Stimulated activated naive CD8-positive, alpha-beta T cell treated with anti-CD3 and anti-CD28 coated beads, Interleukin-15, amount 100 ng/mL, for 72 hours (primary cell): ENCODE results near the gene PRKCB.
"Not testable (repeated sequence)": the region's sequence is repeated elsewhere in the genome, so short reads cannot be mapped to it uniquely, and the experiment has no call there.

Source experiments
- ATAC-seq: fragments of 150-1000 bp; cut with Tn5 transposase; 2 replicates; pipeline ENCODE4 v1.10.0; 2021; ENCODE audit warnings: mild to moderate bottlenecking, moderate library complexity
- DNase-seq, 2 donors: peaks; one replicate each; pipeline ENCODE4 v3.0.0; 2021 to 2022
- H3K27ac Mint-ChIP-seq, 2 donors: one replicate each; pipeline ENCODE4 v1.8.0; 2022; ENCODE audit warnings: mild to moderate bottlenecking in 2 of 2, mixed read lengths in 2 of 2, moderate library complexity in 2 of 2
- H3K27me3 Mint-ChIP-seq: one replicate; pipeline ENCODE4 v1.8.0; 2022; ENCODE audit warnings: mixed read lengths
- H3K4me1 Mint-ChIP-seq: one replicate; pipeline ENCODE4 v1.8.0; 2022; ENCODE audit warnings: mild to moderate bottlenecking, mixed read lengths
- H3K4me3 Mint-ChIP-seq, 2 donors: one replicate each; pipeline ENCODE4 v1.8.0; 2022; ENCODE audit warnings: mild to moderate bottlenecking in 2 of 2, mixed read lengths in 2 of 2, moderate library complexity in 1 of 2
- H3K9me3 Mint-ChIP-seq, 2 donors: one replicate each; pipeline ENCODE4 v1.8.0; 2022; ENCODE audit warnings: mixed read lengths in 2 of 2

PRKCB gene

DNA sequence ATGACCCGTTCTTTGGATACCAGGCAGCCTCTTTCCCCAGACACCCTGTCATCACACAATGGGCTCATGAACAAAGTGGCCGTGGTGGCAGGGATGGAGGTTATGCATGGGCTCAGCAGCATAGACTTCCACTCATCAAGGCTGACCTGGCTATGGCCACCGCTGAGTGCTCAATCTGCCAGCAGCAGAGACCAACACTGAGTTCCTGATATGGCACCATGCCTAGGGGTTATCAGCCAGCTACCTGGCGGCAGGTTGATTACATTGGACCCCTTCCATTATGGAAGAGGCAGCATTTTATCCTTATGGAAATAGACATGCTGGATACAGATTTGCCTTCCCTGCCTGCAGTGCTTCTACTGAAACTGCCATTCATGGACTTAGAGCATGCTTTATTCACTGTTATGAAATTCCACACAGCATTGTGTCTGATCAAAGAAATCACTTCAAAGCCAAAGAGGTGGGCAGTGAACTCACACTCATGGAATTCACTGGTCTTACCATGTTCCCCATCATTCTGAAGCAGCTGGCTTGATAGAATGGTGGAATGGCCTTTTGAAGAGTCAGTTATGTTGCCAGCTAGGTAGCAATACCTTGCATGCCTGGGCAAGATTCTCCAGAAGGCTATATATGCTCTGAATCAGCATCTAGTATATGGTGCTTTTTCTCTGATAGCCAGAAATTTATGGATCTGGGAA lies 160.6 kb downstream of the PRKCB start:
- Mint-ChIP-seq H3K27me3 (no peaks in the 10 kb centered on the region), H3K9me3 (peaks cover 0 to 8% of the 10 kb centered on the region in 2 donors), H3K4me1 (peaks cover 21% of the 10 kb centered on the region), H3K27ac (no peak overlapping the region), H3K4me3 (no peak overlapping the region)
- no peak for ATAC-seq
- DNase-seq: no peak

DNA sequence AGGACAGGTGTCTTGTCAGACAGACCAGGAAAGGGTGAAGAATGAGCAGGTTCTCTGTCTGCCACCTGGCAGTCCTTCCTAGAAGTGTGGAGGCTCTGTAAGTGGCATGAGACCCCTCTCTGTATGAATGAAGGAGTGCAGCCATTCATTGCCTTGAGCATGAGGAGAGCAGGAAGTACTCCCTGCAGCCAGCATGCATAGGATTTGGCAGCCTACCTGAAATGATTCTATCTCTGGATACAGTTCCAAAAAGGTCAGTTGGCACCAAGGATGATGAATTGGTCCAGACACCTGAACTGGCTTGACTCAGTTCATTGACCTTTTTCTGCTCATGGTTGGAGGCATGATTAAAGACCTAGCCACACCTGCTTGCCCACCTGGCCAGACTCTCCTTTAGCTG lies 163.0 kb downstream of the PRKCB start:
- peaks cover 0 to 8% of the 10 kb centered on the region in 2 donors for H3K9me3 Mint-ChIP-seq
- peaks cover 27% of the 10 kb centered on the region for H3K4me1 Mint-ChIP-seq
- DNase-seq: no peak
- H3K27me3 Mint-ChIP-seq: no peaks in the 10 kb centered on the region
- H3K4me3 Mint-ChIP-seq: no peak overlapping the region
- peak overlapping the region in 1 of 2 donors; percentile 57 for H3K27ac Mint-ChIP-seq
- no peak for ATAC-seq

DNA sequence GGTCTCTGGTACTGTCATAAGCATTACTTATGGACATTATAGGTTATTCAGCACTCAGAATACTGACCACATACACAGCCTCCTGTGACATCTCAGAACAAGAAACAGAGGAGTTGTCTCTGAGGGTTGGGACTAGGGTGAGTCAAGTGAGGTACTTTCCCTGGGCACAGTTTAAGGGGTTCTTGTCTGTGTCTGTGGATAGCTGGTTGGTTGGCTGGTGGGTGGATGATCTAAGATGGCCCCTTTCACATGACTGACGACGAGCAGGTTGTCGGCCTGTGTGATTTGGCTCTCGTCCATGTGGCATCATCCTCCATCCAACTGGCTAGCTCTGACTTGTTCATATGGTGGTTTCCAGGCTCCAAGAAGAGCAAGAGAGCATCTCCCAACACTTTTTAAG lies 163.9 kb downstream of the PRKCB start:
- Mint-ChIP-seq H3K9me3 (peaks cover 0 to 3% of the 10 kb centered on the region in 2 donors), H3K27ac (peak overlapping the region; percentile 43 to 77), H3K4me1 (peaks cover 32% of the 10 kb centered on the region), H3K4me3 (peak overlapping the region; percentile 29 to 38), H3K27me3 (no peaks in the 10 kb centered on the region)
- DNase-seq (peak; percentile 60 to 87), ATAC-seq (peak; percentile 99)

DNA sequence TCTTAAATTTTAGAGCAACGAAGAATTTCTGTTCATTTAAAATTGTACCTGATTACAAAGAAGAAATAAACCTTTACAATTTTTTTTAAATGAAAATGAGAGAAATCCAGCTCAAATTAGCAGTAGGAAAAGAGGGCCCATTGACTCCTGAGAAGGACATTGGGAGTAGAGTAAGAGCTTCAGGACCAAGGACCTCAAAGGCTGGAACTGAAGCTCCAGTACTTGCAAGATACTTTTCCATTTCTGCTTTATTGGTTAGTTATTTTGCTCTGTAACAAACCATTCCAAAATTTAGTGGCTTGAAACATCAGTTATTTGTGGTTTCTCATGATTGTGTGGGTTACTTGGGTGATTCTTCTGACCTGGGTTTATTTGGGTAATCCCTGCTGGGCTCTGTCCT lies 165.9 kb downstream of the PRKCB start:
- no peak for DNase-seq
- Mint-ChIP-seq H3K4me1 (peaks cover 44% of the 10 kb centered on the region), H3K9me3 (no peaks in the 10 kb centered on the region), H3K27me3 (no peaks in the 10 kb centered on the region), H3K27ac (no peak overlapping the region), H3K4me3 (no peak overlapping the region)
- ATAC-seq: no peak

DNA sequence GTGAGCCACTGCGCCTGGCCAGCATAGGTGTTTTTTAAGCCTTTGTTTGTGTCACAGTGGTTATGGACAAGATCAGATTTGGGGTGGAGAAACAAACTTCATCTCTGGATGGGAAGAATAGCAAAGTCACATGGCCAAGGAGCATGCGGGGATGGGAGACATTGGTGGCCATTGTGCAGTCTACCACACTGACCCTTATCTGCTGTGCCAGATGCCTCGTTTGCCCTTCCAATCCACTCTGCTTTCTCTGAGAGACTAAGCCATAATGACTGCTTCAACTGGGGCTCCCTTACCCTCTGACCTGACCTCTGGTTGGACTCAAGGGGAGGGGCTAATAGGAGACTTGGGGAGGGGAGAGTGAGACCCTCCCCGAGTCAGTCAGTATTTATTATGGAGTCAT lies 166.8 kb downstream of the PRKCB start:
- ATAC-seq: no peak
- peaks cover 49% of the 10 kb centered on the region for H3K4me1 Mint-ChIP-seq
- no peaks in the 10 kb centered on the region for H3K9me3 Mint-ChIP-seq
- H3K27me3 Mint-ChIP-seq: no peaks in the 10 kb centered on the region
- no peak overlapping the region for H3K27ac Mint-ChIP-seq
- H3K4me3 Mint-ChIP-seq: no peak overlapping the region
- no peak for DNase-seq

DNA sequence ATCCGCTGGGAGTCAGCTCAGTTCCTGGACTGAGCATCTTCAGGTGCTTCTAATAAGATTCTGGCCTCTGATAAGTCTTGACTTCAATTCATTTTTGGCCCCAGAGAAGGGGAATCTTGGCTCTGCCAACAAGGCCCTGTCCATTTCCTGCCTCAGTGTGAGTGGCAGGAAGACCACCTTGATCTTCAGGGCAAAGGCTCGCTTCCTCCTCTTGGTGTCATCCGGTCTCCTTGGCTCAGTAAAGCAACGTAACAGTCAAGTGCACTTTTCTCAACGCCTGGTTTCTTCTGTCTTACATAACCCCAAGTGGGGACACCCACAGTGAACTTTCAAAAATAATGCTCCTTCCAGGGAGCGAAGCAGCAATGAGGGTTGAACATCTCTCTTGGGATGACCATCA lies 169.8 kb downstream of the PRKCB start:
- peak overlapping the region; percentile 17 to 47 for H3K27ac Mint-ChIP-seq
- DNase-seq: no peak
- peak overlapping the region in 1 of 2 donors; percentile 18 for H3K4me3 Mint-ChIP-seq
- no peaks in the 10 kb centered on the region for H3K27me3 Mint-ChIP-seq
- H3K9me3 Mint-ChIP-seq: no peaks in the 10 kb centered on the region
- peak; percentile 56 for ATAC-seq
- peaks cover 54% of the 10 kb centered on the region for H3K4me1 Mint-ChIP-seq

DNA sequence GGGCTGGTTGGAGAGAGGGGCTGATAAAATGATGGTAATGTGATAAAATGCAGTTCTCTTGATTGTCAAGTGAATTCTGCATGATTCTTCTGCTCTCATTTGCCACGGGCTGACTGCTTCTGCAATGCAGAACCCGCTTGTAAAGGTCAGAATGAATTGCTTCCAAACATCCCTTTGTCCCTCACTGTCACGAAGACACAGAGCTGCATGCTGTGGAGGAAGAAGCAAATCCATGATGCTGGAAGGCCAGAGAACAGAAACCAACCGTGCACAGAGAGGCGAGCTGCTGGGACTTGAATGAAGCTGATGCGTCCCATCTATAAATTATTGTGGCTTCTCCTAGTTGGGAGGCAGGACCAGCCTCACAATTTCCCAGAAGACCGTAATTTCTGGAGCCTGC lies 171.6 kb downstream of the PRKCB start:
- no peaks in the 10 kb centered on the region for H3K27me3 Mint-ChIP-seq
- H3K4me1 Mint-ChIP-seq: peaks cover 51% of the 10 kb centered on the region
- no peak for ATAC-seq
- H3K4me3 Mint-ChIP-seq: no peak overlapping the region
- H3K27ac Mint-ChIP-seq: no peak overlapping the region
- DNase-seq: no peak
- H3K9me3 Mint-ChIP-seq: no peaks in the 10 kb centered on the region

DNA sequence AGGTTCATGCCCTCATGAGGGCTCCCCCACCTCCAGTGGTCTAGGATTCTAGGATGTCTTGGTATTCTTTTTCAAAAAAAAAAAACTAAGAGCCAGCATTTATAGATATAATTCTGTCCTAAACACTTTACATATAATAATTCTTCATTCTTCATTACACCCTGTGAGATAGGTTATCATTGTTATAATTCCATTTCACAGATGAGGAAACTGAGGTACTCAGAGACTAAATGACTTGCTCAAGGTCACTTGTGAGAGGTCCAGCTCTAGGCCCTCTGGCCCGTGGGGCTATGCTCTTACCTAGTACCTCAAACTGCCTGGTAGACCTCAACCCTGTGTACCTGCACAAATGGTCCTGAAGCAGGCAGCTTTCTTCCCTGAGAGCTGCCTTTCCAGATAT lies 172.2 kb downstream of the PRKCB start:
- ATAC-seq: no peak
- Mint-ChIP-seq H3K4me3 (no peak overlapping the region), H3K4me1 (peaks cover 51% of the 10 kb centered on the region), H3K27ac (no peak overlapping the region), H3K9me3 (no peaks in the 10 kb centered on the region), H3K27me3 (no peaks in the 10 kb centered on the region)
- DNase-seq: no peak

DNA sequence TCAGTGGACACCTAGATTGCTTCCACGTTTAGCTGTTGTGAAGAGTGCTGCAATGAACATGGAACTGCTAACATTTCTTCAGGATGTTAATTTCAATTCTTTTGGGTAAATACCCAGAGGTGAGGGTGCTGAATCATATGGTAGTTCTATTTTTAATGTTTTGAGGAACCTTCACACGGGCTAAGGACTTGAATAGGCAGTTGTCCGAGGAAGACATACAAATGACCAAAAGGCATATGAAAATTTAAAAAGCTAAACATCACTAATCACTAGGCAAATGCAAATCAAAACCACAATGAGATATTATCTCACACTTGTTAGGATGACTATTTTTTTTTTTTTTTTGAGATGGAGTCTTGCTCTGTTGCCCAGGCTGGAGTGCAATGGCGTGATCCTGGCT lies 173.3 kb downstream of the PRKCB start:
- H3K4me3 Mint-ChIP-seq: no peak overlapping the region
- H3K4me1 Mint-ChIP-seq: peaks cover 60% of the 10 kb centered on the region
- DNase-seq: no peak
- no peak for ATAC-seq
- H3K9me3 Mint-ChIP-seq: no peaks in the 10 kb centered on the region
- no peaks in the 10 kb centered on the region for H3K27me3 Mint-ChIP-seq
- H3K27ac Mint-ChIP-seq: peak overlapping the region in 1 of 2 donors; percentile 37

DNA sequence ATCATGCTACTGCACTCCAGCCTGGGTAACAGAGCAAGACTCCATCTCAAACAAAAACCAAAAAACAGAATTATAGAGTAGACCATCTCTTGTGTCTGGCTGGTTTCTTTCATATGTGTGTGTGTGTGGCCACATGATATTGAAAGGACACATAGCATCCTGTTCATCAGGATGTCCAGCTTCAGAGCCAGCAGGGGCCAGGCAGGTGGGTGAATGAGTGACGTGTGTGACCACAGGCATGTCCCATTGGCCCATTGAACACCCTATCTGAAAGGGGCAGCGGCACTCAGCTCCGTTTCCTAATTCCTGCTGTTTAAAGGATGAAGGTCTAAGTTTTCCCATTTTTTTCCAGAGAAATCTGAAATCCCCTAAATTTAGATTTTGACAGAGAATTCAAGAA lies 174.2 kb downstream of the PRKCB start:
- ATAC-seq: no peak
- H3K27ac Mint-ChIP-seq: no peak overlapping the region

DNA sequence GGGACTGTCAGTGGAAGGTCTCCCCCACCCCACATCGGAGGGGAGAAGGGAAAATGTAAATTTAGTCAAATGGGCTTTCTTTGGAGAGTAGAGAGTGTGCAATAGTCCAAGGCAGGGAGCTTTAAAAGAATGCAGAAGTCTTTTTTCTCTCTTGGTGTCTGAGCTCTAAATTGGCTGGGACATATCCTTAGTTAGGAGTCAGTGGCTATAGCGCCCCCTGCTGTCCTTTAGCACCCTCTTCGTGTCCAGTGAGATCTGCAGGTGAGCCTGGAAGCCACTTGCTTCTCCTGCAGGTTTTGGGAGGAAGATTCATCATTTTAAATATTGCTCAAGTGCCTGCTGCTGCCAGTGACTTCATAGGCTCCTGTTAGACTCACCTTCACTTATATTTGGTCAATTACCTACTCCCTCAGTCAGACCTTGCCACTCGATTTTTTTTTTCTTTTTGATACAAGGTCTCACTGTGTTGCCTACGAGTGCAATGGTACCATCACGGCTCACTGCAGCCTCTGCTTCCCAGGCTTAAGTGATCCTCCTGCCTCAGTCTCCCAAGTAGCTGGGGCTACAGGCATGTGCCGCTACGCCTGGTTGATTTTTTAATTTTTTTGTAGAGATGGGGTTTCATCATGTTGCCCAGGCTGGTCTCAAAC lies 174.8 kb downstream of the PRKCB start:
- Mint-ChIP-seq H3K4me1 (peaks cover 64% of the 10 kb centered on the region), H3K27ac (no peak overlapping the region), H3K9me3 (no peaks in the 10 kb centered on the region), H3K27me3 (no peaks in the 10 kb centered on the region), H3K4me3 (no peak overlapping the region)
- ATAC-seq: peak; percentile 39
- peak; percentile 64 to 74 for DNase-seq

More for the DNA sequence above, 174.2 kb downstream of the PRKCB start:
- Mint-ChIP-seq H3K4me1 (peaks cover 62% of the 10 kb centered on the region), H3K4me3 (no peak overlapping the region), H3K9me3 (no peaks in the 10 kb centered on the region), H3K27me3 (no peaks in the 10 kb centered on the region)
- DNase-seq: no peak

DNA sequence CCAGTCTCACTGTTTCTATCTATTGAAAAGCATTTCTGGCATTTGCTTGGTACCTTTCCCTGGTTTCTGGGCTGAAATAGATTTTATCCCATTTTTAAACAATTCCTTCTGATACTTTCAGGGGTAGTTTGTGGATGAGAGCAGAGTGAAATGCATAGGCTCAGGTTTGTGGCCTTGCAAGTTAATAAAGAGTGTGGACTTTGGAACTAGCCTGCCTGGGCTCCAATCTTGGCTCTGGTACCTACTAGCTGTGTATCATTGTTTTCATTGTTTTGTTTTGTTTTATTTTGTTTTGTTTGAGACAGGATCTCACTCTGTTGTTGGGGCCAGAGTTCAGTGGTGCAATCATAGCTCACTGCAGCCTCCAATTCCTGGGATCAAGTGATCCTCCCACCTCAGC lies 175.5 kb downstream of the PRKCB start:
- ATAC-seq (no peak), DNase-seq (no peak)
- Mint-ChIP-seq H3K27me3 (no peaks in the 10 kb centered on the region), H3K27ac (no peak overlapping the region), H3K4me1 (peaks cover 64% of the 10 kb centered on the region), H3K4me3 (no peak overlapping the region), H3K9me3 (no peaks in the 10 kb centered on the region)

DNA sequence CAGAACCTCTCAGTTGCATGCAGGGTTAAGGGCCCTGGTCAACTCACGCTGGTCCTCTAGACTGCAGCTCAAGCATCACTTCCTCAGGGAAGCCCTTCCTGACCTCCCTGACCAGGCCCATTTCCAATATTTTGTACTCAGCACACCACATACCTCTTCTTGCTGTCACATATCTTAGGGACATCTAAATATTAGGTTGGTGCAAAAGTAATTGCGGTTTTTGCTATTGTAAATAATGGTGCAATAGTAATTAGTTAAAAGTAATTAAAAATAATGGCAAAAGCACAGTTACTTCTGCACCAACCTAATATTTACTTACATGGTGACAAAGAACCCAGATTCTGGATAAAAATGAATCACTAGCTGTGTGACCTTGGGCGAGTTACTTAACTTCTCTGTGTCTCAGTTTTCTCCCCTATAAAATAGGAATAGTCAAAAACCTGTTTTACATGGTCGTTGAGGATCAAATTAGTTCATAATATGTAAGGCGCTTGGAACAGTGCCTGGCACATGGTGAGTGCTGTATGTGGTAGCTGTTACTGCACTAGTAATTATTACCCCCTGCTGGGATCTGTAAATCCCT lies 177.4 kb downstream of the PRKCB start:
- ATAC-seq (no peak), DNase-seq (no peak)
- H3K27ac Mint-ChIP-seq: no peak overlapping the region
- no peaks in the 10 kb centered on the region for H3K9me3 Mint-ChIP-seq
- peaks cover 71% of the 10 kb centered on the region for H3K4me1 Mint-ChIP-seq
- no peak overlapping the region for H3K4me3 Mint-ChIP-seq
- no peaks in the 10 kb centered on the region for H3K27me3 Mint-ChIP-seq

DNA sequence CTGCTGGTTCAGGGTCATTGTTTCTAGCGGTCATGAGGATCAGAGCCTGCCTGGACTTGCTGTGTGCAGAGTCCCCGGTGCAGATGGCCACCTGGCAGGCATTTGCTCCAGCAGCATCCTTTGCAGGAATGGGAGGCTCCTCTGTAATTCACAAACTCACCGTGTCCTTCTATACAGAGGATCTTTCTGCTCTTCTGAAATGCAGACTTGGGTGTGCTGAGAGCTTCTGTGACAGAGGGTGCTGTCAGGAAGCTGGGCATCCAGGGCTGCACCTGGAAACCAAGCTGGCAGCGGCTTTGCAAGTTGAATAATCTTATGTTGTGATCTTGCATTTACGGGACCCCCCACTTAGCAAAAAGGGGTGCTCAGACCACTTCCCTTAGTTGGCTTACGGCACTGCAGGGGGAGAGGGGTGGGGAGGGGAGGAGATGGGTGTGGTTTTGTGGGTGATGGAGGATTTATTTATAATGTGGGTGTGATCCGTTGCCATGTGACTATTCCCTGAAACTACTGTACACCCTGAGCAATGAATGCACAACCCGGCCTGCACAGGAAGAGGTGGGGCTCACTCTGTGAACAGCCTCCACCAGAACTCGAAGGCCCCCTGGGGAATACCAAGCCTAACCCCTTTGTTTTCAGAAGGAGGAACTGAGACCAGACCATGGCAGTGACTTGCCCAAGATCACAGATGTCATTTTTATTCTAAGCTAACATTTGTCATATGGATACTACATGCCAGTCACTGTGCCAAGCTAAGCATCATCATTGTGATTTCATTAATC lies 178.3 kb downstream of the PRKCB start:
- peak; percentile 99 for ATAC-seq
- Mint-ChIP-seq H3K4me1 (peaks cover 67% of the 10 kb centered on the region), H3K4me3 (peak overlapping the region; percentile 52 to 72), H3K27me3 (no peaks in the 10 kb centered on the region), H3K9me3 (no peaks in the 10 kb centered on the region), H3K27ac (peak overlapping the region; percentile 52 to 78)
- peak; percentile 55 to 88 for DNase-seq

DNA sequence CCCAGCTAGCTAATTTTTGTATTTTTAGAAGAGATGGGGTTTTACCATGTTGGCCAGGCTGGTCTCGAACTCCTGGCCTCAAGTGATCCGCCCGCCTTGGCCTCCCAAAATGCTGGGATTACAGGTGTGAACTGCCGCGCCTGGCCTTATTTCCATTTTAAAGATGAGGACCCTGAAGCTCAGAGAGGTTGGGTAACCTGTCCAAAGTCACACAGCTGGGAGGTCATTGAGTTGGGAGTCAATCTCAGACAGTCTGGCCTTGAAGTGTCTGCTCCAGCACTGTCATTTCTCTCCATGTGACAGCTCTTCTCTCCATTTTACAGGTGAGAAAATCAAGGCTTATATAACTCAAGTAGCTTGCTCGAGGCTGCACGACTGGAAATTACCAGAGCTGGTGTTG lies 179.2 kb downstream of the PRKCB start:
- not testable (repeated sequence) for DNase-seq, H3K9me3 Mint-ChIP-seq, H3K27ac Mint-ChIP-seq, ATAC-seq, H3K27me3 Mint-ChIP-seq, H3K4me3 Mint-ChIP-seq
- H3K4me1 Mint-ChIP-seq: peaks cover 61% of the 10 kb centered on the region

DNA sequence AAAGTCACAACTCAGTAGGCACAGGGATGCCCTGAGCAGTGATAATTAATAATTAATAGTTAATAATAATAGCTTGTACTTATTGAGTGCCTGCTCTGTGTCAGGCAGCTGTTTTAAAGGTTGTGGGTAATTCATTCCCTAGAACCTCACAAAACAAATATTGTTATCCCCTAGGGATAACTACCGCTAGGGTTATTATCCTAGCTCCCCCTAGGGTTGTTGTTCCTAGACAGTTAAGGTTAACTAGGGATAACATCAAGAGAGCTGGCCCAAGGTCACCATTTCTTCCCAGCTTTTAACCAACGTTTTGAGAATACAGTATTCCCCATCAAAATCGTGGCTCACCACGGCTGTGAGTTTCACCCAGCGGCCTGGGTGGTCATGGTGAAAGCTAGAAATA lies 180.1 kb downstream of the PRKCB start:
- Mint-ChIP-seq H3K27me3 (no peaks in the 10 kb centered on the region), H3K27ac (peak overlapping the region in 1 of 2 donors; percentile 58), H3K9me3 (no peaks in the 10 kb centered on the region), H3K4me3 (no peak overlapping the region), H3K4me1 (peaks cover 58% of the 10 kb centered on the region)
- ATAC-seq (no peak), DNase-seq (no peak)
